ENCODE measurements around the gene FBXW7.

The FBXW7 gene

GRCh38 chr4:152464030-152464823 is 71.7 kb downstream of the FBXW7 start:
- DNase-seq, result no peak

- DNase-seq, result no peak
Measured at GRCh38 chr4:152463562-152463961, 72.3 kb downstream of the FBXW7 start.

GRCh38 chr4:152462695-152463094 is 73.2 kb downstream of the FBXW7 start:
- DNase-seq, result no peak

- no peak for DNase-seq
Measured at GRCh38 chr4:152462047-152462446, 73.8 kb downstream of the FBXW7 start.

GRCh38 chr4:152460488-152460887 is 75.4 kb downstream of the FBXW7 start:
- DNase-seq, result peak; percentile 22

GRCh38 chr4:152459326-152459725 is 76.6 kb downstream of the FBXW7 start:
- DNase-seq, result no peak

- DNase-seq, result no peak
Measured at GRCh38 chr4:152458801-152459302, 77.0 kb downstream of the FBXW7 start.

GRCh38 chr4:152456609-152457008 is 79.3 kb downstream of the FBXW7 start:
- DNase-seq, result no peak

- no peak for DNase-seq
Measured at GRCh38 chr4:152455311-152455710, 80.6 kb downstream of the FBXW7 start.

- DNase-seq, result no peak
Measured at GRCh38 chr4:152454398-152455011, 81.4 kb downstream of the FBXW7 start.

- no peak for DNase-seq
Measured at GRCh38 chr4:152451496-152451895, 84.4 kb downstream of the FBXW7 start.

- no peak for DNase-seq
Measured at GRCh38 chr4:152448854-152449253, 87.0 kb downstream of the FBXW7 start.

GRCh38 chr4:152448038-152448707 is 87.7 kb downstream of the FBXW7 start:
- DNase-seq, result no peak

GRCh38 chr4:152443859-152444258 is 92.0 kb downstream of the FBXW7 start:
- no peak for DNase-seq

GRCh38 chr4:152437561-152437960 is 98.3 kb downstream of the FBXW7 start:
- no peak for DNase-seq

GRCh38 chr4:152436384-152436783 is 99.5 kb downstream of the FBXW7 start:
- no peak for DNase-seq

- DNase-seq, result no peak
Measured at GRCh38 chr4:152434011-152434410, 101.9 kb downstream of the FBXW7 start.

- DNase-seq, result no peak
Measured at GRCh38 chr4:152431784-152432183, 104.1 kb downstream of the FBXW7 start.

GRCh38 chr4:152431291-152431690 is 104.6 kb downstream of the FBXW7 start:
- no peak for DNase-seq

GRCh38 chr4:152430507-152430906 is 105.4 kb downstream of the FBXW7 start:
- DNase-seq, result no peak

- DNase-seq, result no peak
Measured at GRCh38 chr4:152427981-152428380, 107.9 kb downstream of the FBXW7 start.

- DNase-seq, result no peak
Measured at GRCh38 chr4:152424977-152425376, 110.9 kb downstream of the FBXW7 start.

- DNase-seq, result no peak
Measured at GRCh38 chr4:152424396-152424795, 111.5 kb downstream of the FBXW7 start.

GRCh38 chr4:152422817-152423320 is 113.0 kb downstream of the FBXW7 start:
- no peak for DNase-seq
